Endothelial cell of umbilical vein (primary cell): Measurements from ENCODE around the gene METTL5. TPM values are rescaled to one million over a fixed set of nuclear protein-coding genes. Genes with fewer than 3 reads are reported as not detected.

ENCODE experiments used
- BruUV-seq: library from RNA; stranded (reverse); fragments of 400-500 nt; replicated peaks from 2 replicates; lab custom pipeline; 2021; lab: Mats Ljungman, UMichigan
- CTCF ChIA-PET: fragments of 300-600, 350-600 bp; sonication (Branson Sonifier 250); formaldehyde crosslinking; loops from one replicate; lab custom pipeline; 2021; ENCODE audit warnings: antibody characterized with exemption, inconsistent platforms; lab: Charles Lee
- POLR2A ChIA-PET: fragments of 300-600, 350-600 bp; sonication (Branson Sonifier 250); formaldehyde crosslinking; loops from one replicate; lab custom pipeline; 2021; ENCODE audit warnings: antibody characterized with exemption, inconsistent platforms; lab: Charles Lee
- DNase-seq: peaks from one replicate; pipeline ENCODE4 v3.0.0-alpha.2; 2011; ENCODE audit warnings: low read depth, low spot score
- FAIRE-seq: peaks from 2 replicates; lab custom pipeline; 2011; peaks lifted over from hg19 to GRCh38; lab: Jason Lieb, UNC
- H2AFZ ChIP-seq: 2 replicates; pipeline ENCODE4 v1.6.0; 2012; ENCODE audit warnings: low read depth, low read length, control low read depth, inconsistent platforms
- H3K27ac ChIP-seq: 2 replicates; pipeline ENCODE4 v1.5.1; 2011; ENCODE audit warnings: low read depth, mild to moderate bottlenecking, control low read depth, low read length, moderate library complexity; ENCODE audit not compliant: insufficient read depth
- H3K27me3 ChIP-seq, 2 experiments: 2 replicates each; pipeline versions ENCODE4 v1.6.0 to v1.6.1; 2011; ENCODE audit warnings: low read length in 2 of 2, mixed read lengths in 1 of 2; ENCODE audit not compliant: control insufficient read depth in 2 of 2, insufficient read depth in 2 of 2
- H3K36me3 ChIP-seq, 2 experiments: 2 replicates in 1 of 2; 3 replicates in 1 of 2; pipeline ENCODE4 v1.5.1; 2011; ENCODE audit warnings: low read length in 2 of 2, mild to moderate bottlenecking in 1 of 2, moderate library complexity in 1 of 2; ENCODE audit not compliant: control insufficient read depth in 2 of 2, insufficient read depth in 2 of 2; ENCODE audit errors: extremely low read depth in 1 of 2
- H3K4me1 ChIP-seq: 3 replicates; pipeline ENCODE4 v1.5.1; 2011; ENCODE audit warnings: mild to moderate bottlenecking, low read length; ENCODE audit not compliant: control insufficient read depth, insufficient read depth; ENCODE audit errors: extremely low read depth
- H3K4me2 ChIP-seq: 2 replicates; pipeline ENCODE4 v1.6.1; 2011; ENCODE audit warnings: low read length, control low read depth, mixed read lengths; ENCODE audit not compliant: insufficient read depth
- H3K4me3 ChIP-seq, 3 experiments: fragments of 200-600 bp in 1 of 3; sonication (generic), shearing (Covaris generic) in 1 of 3; replicated peaks in 1 of 3; 2 replicates each; pipeline ENCODE4 v1.5.1; 2011 to 2016; ENCODE audit warnings: control low read depth in 3 of 3, low read length in 3 of 3, mild to moderate bottlenecking in 2 of 3, inconsistent platforms in 1 of 3, low read depth in 1 of 3, moderate library complexity in 1 of 3; ENCODE audit not compliant: insufficient read depth in 1 of 3
- H3K79me2 ChIP-seq: 2 replicates; pipeline ENCODE4 v1.6.0; 2012; ENCODE audit warnings: low read length, inconsistent platforms; ENCODE audit not compliant: control insufficient read depth, insufficient read depth
- H3K9ac ChIP-seq: replicated peaks from 2 replicates; pipeline ENCODE3; 2011; ENCODE audit warnings: low read length, control low read depth; ENCODE audit not compliant: insufficient read depth; ENCODE audit errors: extremely low read depth
- H3K9me1 ChIP-seq: replicated peaks from 3 replicates; pipeline ENCODE4 v1.6.0; 2011; ENCODE audit warnings: mild to moderate bottlenecking, low read length; ENCODE audit not compliant: control insufficient read depth, insufficient read depth; ENCODE audit errors: extremely low read depth
- H3K9me3 ChIP-seq: replicated peaks from 2 replicates; pipeline ENCODE4 v1.5.1; 2012; ENCODE audit warnings: low read length, inconsistent platforms; ENCODE audit not compliant: control insufficient read depth, insufficient read depth
- H4K20me1 ChIP-seq: replicated peaks from 2 replicates; pipeline ENCODE3; 2011; ENCODE audit warnings: mild to moderate bottlenecking, low read length; ENCODE audit not compliant: control insufficient read depth, insufficient read depth; ENCODE audit errors: extremely low read depth
- CTCF ChIP-seq, 2 donors: IDR thresholded peaks; 1 replicate in 1 of 2; 2 replicates in 1 of 2; pipeline ENCODE4 v1.5.1; 2011; ENCODE audit warnings: low read length in 2 of 2, mild to moderate bottlenecking in 2 of 2, moderate library complexity in 2 of 2, control low read depth in 1 of 2, inconsistent platforms in 1 of 2, low read depth in 1 of 2; ENCODE audit not compliant: insufficient read depth in 1 of 2; ENCODE audit errors: extremely low read depth in 1 of 2
- EZH2 ChIP-seq: IDR thresholded peaks from 2 replicates; pipeline ENCODE4 v1.6.1; 2012; ENCODE audit warnings: borderline replicate concordance, low read depth, mild to moderate bottlenecking, moderate library complexity, low read length, inconsistent platforms; ENCODE audit not compliant: severe bottlenecking
- FOS ChIP-seq: IDR thresholded peaks from 2 replicates; pipeline ENCODE4 v1.6.1; 2011; ENCODE audit warnings: mild to moderate bottlenecking, low read length, moderate library complexity, borderline replicate concordance; ENCODE audit not compliant: insufficient read depth
- GATA2 ChIP-seq: IDR thresholded peaks from 2 replicates; pipeline ENCODE4 v1.7.0; 2011; ENCODE audit warnings: low read depth, mild to moderate bottlenecking, moderate library complexity, mixed read lengths, low read length; ENCODE audit not compliant: insufficient read length, insufficient read depth
- JUN ChIP-seq: IDR thresholded peaks from 2 replicates; pipeline ENCODE4 v1.6.1; 2011; ENCODE audit warnings: borderline replicate concordance, low read depth; ENCODE audit not compliant: insufficient read length, insufficient read depth
- MAX ChIP-seq: IDR thresholded peaks from 2 replicates; pipeline ENCODE4 v1.6.1; 2011; ENCODE audit not compliant: insufficient read depth, insufficient read length
- MYC ChIP-seq: IDR thresholded peaks from one replicate; pipeline ENCODE4 v1.6.1; 2011; ENCODE audit warnings: mild to moderate bottlenecking, low read depth, low read length
- POLR2A ChIP-seq: IDR thresholded peaks from 2 replicates; pipeline ENCODE4 v1.6.1; 2012; ENCODE audit warnings: low read depth, mild to moderate bottlenecking, control low read depth, low read length
- POLR2AphosphoS5 ChIP-seq: IDR thresholded peaks from 2 replicates; pipeline ENCODE4 v1.6.1; 2012; ENCODE audit warnings: low read depth, mild to moderate bottlenecking, control low read depth, low read length, moderate library complexity; ENCODE audit not compliant: insufficient read depth
- dilution Hi-C: fragments of 300-500 bp; cut with MboI; formaldehyde crosslinking; loops from one replicate; pipeline ENCODE4 v1.15.0; 2019; ENCODE audit warnings: low sequenced_read_pairs; ENCODE audit not compliant: extremely low pct_ligation_motif_present
- intact Hi-C: fragments of 100-400 bp; cut with micrococcal nuclease; formaldehyde crosslinking; loops from one replicate; pipeline ENCODE4 v1.10.0; 2022
- polyA plus RNA-seq, 4 experiments: library from polyadenylated mRNA; depleted of rRNA in 3 of 4; stranded (reverse) in 3 of 4; unstranded in 1 of 4; fragments of >200 nt; gene quantifications; 2 replicates each; pipeline versions ENCODE4 v1.2.1 to v1.2.3, GENCODE V29; 2011 to 2012; ENCODE audit warnings: missing spikeins in 1 of 4
- total RNA-seq: library from RNA; stranded (reverse); gene quantifications from 2 replicates; pipeline ENCODE4 v1.2.3, GENCODE V29; 2021

Gene METTL5
- total and polyA plus RNA-seq, 2 donors (not counting 3 experiments of a cell fraction or from before 2014, with no cell fraction given): 27.0 to 52.0 TPM

GRCh38 chr2:169822036-169822435, 2.7 kb downstream of the METTL5 start:
- H3K9me3 ChIP-seq: no peaks in the 10 kb centered on the region
- no peaks in the 10 kb centered on the region for H4K20me1 ChIP-seq
- ChIA-PET CTCF (interaction anchor here (0.9 kb wide), 1 partner anchor 10 kb away, joined by 3 read pairs; no protein-coding TSS in a partner anchor), POLR2A (no interaction called here)
- peaks cover 23% of the 10 kb centered on the region for H3K4me1 ChIP-seq
- peak overlapping the region; percentile 38 for H3K4me2 ChIP-seq
- H3K36me3 ChIP-seq: peaks cover 0 to 3% of the 10 kb centered on the region in 2 experiments
- TF ChIP-seq MAX: no peak
- TF ChIP-seq POLR2A: no peak
- no peak for TF ChIP-seq CTCF (IDR thresholded peaks at IDR 0.05; ENCODE audit: extremely low read depth in 1 of 2, insufficient read depth in 1 of 2, low read depth in 1 of 2, low read length in 2 of 2)
- TF ChIP-seq GATA2: no peak
- TF ChIP-seq EZH2: no peak
- no peak for TF ChIP-seq JUN
- no peak for TF ChIP-seq MYC
- no peak for TF ChIP-seq POLR2AphosphoS5
- TF ChIP-seq FOS: no peak
- no peak for FAIRE-seq
- no peak overlapping the region for H3K9ac ChIP-seq
- DNase-seq: no peak
- H2AFZ ChIP-seq: no peak overlapping the region
- H3K9me1 ChIP-seq: no peaks in the 10 kb centered on the region
- H3K4me3 ChIP-seq: no peak overlapping the region
- dilution Hi-C loops (no loop called here), intact Hi-C loops (no loop called here)
- no TSS peak for BruUV-seq
- H3K27ac ChIP-seq: no peak overlapping the region
- H3K79me2 ChIP-seq: peaks cover 29% of the 10 kb centered on the region
- H3K27me3 ChIP-seq: no peaks in the 10 kb centered on the region
